Effector memory CD4-positive, alpha-beta T cell (primary cell): ENCODE data around the gene NIT1.
A peak's percentile ranks its signal among the peaks of the same experiment; 100 is the strongest.

Source experiments
- DNase-seq, 3 donors: peaks; one replicate each; pipeline ENCODE4 v3.0.0-alpha.2; 2020
- H3K27ac ChIP-seq: 2 replicates; pipeline ENCODE4 v1.7.0; 2013; ENCODE audit warnings: mild to moderate bottlenecking, low read length, moderate library complexity; ENCODE audit not compliant: insufficient read depth, poor library complexity, severe bottlenecking
- H3K27me3 ChIP-seq: replicated peaks from 2 replicates; pipeline ENCODE4 v1.7.0; 2013; ENCODE audit warnings: mild to moderate bottlenecking, low read length; ENCODE audit not compliant: insufficient read depth, control insufficient read depth, poor library complexity, severe bottlenecking
- H3K36me3 ChIP-seq: 2 replicates; pipeline ENCODE4 v1.7.0; 2013; ENCODE audit warnings: mild to moderate bottlenecking, low read length, moderate library complexity; ENCODE audit not compliant: control insufficient read depth, insufficient read depth
- H3K4me1 ChIP-seq: 2 replicates; pipeline ENCODE4 v1.7.0; 2013; ENCODE audit warnings: low read length, mild to moderate bottlenecking; ENCODE audit not compliant: control insufficient read depth, insufficient read depth, poor library complexity, severe bottlenecking
- H3K4me3 ChIP-seq: 2 replicates; pipeline ENCODE4 v1.7.0; 2013; ENCODE audit warnings: low read length, low read depth, mild to moderate bottlenecking; ENCODE audit not compliant: insufficient read depth, poor library complexity, severe bottlenecking
- H3K9me3 ChIP-seq: 2 replicates; pipeline ENCODE4 v1.7.0; 2013; ENCODE audit warnings: mild to moderate bottlenecking, low read length, moderate library complexity; ENCODE audit not compliant: control insufficient read depth

The NIT1 gene

DNA sequence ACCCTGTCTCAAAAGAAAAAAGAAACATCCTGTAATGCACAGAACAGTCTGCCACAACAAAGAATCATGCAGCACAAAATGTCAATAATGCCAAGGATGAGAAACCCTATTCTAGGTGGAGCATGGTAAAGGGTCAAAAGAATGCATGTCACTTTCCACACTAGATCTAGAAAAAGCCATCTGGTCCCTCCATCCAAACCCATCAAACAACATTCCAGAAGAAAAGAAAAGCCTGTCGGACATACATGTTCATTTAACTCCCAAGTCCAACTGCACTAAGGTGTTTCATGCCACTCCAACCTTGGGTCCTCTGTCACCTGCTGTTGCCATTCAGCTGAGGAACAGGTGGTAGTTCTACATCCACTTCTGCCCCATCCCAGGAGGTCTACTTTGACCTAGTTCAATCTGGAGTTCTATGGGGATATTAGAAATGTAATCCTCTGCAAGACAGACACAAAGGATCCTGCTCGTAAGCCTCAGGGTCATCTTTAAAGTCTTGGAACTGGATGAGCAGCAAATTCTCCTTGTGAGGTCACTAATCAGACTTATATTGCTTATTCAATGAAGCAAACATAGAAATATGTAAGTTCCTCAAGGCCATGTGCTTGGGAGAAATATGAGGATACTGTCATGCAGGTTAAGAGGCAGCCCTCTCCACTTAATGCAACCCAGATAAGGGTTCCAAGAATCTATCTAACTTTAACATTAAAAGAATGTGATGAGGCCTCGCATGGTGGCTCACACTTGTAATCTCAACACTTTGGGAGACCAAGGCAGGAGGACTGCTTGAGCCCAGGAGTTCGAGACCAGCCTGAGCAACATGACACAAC lies 10.9 kb downstream of the NIT1 start:
- Histone ChIP-seq H3K4me1 (peaks cover 15% of the 10 kb centered on the region), H3K27ac (no peak overlapping the region), H3K36me3 (peaks cover 25% of the 10 kb centered on the region), H3K27me3 (no peaks in the 10 kb centered on the region), H3K4me3 (no peak overlapping the region), H3K9me3 (no peaks in the 10 kb centered on the region)
- DNase-seq, result no peak

- DNase-seq, result no peak
- no peaks in the 10 kb centered on the region for H3K9me3 ChIP-seq
- H3K36me3 ChIP-seq, result peaks cover 10% of the 10 kb centered on the region
- no peak overlapping the region for H3K4me3 ChIP-seq
- H3K27ac ChIP-seq, result no peak overlapping the region
- H3K4me1 ChIP-seq, result peaks cover 18% of the 10 kb centered on the region
- H3K27me3 ChIP-seq, result no peaks in the 10 kb centered on the region
Measured at GRCh38 chr1:161130266-161130665, 12.4 kb downstream of the NIT1 start.

DNA sequence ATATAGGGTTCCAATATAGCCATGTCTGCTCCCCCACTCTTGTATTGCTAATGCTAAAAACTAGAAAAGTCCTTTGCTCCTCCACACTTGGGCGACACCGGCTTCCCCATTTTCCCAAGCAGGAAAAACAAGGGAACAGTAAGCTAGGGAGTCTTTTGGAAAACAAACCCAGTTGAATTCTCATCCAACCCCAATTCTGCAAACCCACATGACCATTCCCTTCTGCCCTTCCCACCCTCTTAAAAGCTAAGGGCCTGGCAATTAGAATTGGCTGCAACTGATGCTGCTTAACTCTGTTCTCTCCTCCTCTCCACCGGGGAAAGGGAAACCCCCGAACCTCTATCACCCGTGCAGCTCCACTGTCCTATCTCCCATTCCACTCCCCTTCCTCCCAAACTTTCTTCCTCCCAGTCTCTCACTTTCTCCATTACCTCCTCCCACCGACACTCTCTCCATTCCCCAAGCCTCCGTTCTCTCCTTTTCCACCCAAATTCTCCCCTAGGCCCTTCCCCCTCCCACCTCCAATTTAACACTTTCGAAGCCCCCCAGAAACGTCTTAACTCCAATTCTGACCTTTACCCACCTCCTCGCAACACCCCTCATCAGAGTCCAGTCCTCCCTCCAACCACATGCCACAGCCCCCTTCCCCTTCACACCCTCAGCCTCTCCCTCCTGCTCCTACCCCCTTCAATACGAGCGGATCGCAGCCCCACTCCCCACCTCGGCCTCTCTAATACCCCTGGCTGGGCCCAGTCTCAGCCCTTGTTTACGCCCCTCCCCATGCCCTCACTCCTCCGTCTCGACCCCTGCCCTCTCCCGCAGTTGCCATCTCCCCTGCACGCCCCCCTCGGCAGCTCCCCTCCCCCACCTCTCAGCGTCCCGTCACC lies 13.9 kb downstream of the NIT1 start:
- Histone ChIP-seq H3K9me3 (no peaks in the 10 kb centered on the region), H3K27ac (peak overlapping the region; percentile 81), H3K36me3 (peaks cover 2% of the 10 kb centered on the region), H3K4me1 (peaks cover 18% of the 10 kb centered on the region), H3K27me3 (no peaks in the 10 kb centered on the region), H3K4me3 (peak overlapping the region; percentile 73)
- DNase-seq, result peak in 1 of 3 donors; percentile 12

GRCh38 chr1:161132410-161133219 lies 14.7 kb downstream of the NIT1 start, which contains the start of gene DEDD:
DEDD (minus strand) TSS chr1:161132667; CDS start chr1:161124462, 8,205 bp downstream.
- no peaks in the 10 kb centered on the region for H3K9me3 ChIP-seq
- peak; percentile 87 to 92 (median 90) for DNase-seq
- H3K27ac ChIP-seq, result peak within 1 kb of the TSS; percentile 81
- H3K4me1 ChIP-seq, result peaks cover 18% of the 10 kb centered on the region
- no peaks in the 10 kb centered on the region for H3K27me3 ChIP-seq
- H3K4me3 ChIP-seq, result peak within 1 kb of the TSS; percentile 73
- H3K36me3 ChIP-seq, result no peaks in the 10 kb centered on the region

- H3K4me1 ChIP-seq, result peaks cover 18% of the 10 kb centered on the region
- H3K27me3 ChIP-seq, result no peaks in the 10 kb centered on the region
- H3K36me3 ChIP-seq, result no peaks in the 10 kb centered on the region
- no peak for DNase-seq
- peak overlapping the region; percentile 73 for H3K4me3 ChIP-seq
- no peaks in the 10 kb centered on the region for H3K9me3 ChIP-seq
- peak overlapping the region; percentile 81 for H3K27ac ChIP-seq
Measured at GRCh38 chr1:161133220-161133740, 15.4 kb downstream of the NIT1 start.

DNA sequence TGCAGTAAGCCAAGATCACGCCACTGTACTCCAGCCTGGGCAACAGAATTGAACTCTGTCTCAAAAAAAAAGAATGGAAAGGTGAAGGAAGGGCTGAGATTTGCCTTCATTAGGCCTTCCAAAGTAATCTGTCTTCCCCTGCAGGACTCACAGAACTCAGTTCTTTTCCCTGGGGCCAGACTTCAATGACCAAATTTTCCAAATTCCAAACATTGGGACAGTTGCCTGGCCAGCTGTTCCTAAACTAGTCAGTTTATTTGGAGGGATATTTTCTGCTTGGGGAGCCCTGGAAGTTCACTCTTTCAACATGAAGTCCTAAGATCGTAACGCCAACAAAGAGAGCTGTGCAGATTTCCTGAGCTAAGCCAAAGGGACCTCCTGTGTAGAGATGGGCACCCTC lies 20.0 kb downstream of the NIT1 start:
- Histone ChIP-seq H3K4me3 (no peak overlapping the region), H3K4me1 (peaks cover 8% of the 10 kb centered on the region), H3K27me3 (no peaks in the 10 kb centered on the region), H3K36me3 (no peaks in the 10 kb centered on the region), H3K27ac (no peak overlapping the region), H3K9me3 (no peaks in the 10 kb centered on the region)
- no peak for DNase-seq

GRCh38 chr1:161138431-161138830 lies 20.5 kb downstream of the NIT1 start:
- H3K4me1 ChIP-seq, result peaks cover 6% of the 10 kb centered on the region
- DNase-seq, result no peak
- H3K27ac ChIP-seq, result no peak overlapping the region
- H3K4me3 ChIP-seq, result no peak overlapping the region
- no peaks in the 10 kb centered on the region for H3K27me3 ChIP-seq
- no peaks in the 10 kb centered on the region for H3K36me3 ChIP-seq
- H3K9me3 ChIP-seq, result no peaks in the 10 kb centered on the region

DNA sequence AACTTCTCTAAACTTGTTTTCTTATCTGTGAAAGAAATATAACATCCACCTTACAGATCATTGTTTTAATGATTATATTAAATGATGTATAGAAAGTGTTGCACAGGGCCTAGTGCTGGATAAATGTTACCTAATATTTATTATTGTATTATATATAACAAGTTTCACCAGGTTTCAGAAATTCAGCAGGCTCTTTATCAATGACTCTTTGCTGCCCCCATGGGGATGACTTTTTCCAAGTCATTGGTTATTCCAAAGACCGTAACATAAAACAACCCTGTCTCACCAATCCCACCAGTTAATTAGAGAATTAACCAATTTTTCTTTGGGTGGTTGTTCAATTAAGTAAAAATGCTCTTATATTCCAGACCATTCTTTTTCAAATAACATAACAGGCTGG lies 21.9 kb downstream of the NIT1 start:
- no peaks in the 10 kb centered on the region for H3K27me3 ChIP-seq
- H3K4me1 ChIP-seq, result no peaks in the 10 kb centered on the region
- no peaks in the 10 kb centered on the region for H3K36me3 ChIP-seq
- no peak overlapping the region for H3K4me3 ChIP-seq
- no peaks in the 10 kb centered on the region for H3K9me3 ChIP-seq
- no peak overlapping the region for H3K27ac ChIP-seq
- DNase-seq, result peak in 1 of 3 donors; percentile 21

DNA sequence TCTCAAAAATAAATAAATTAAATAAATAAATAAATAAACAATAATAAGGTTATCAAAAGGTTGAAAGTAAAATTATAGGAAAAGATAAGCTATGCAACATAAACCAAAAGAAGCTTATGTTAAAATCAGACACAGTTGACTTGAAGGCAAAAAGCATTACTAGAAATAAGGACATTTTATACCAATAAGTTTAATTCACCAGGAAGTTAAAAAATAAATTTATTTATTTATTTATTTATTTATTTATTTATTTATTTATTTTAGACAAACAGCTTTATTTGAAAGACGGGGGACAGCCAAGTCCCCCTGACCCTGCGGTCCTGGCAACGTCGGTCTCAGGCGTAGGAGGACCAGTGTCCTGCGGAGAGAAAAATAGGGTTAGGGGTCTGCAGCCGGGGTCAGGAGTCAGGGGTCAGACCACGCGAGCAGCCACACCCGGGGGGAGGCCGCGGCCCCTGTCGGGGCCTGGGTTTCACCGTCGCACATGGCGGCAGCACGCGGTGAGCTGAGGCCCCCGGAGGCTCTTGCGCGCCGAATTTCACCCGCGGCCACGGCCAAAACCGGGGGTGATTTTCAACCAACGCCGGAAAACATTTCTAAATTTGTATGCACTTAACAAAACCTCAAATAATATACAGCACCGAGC lies 23.0 kb downstream of the NIT1 start:
- Histone ChIP-seq H3K27ac (no peak overlapping the region), H3K4me1 (no peaks in the 10 kb centered on the region), H3K4me3 (no peak overlapping the region), H3K36me3 (no peaks in the 10 kb centered on the region), H3K27me3 (no peaks in the 10 kb centered on the region), H3K9me3 (no peaks in the 10 kb centered on the region)
- no peak for DNase-seq
